ENCODE data around the gene GRIA4.
"Not testable (repeated sequence)": the region's sequence is repeated elsewhere in the genome, so short reads cannot be mapped to it uniquely, and the experiment has no call there.

Gene GRIA4

DNA sequence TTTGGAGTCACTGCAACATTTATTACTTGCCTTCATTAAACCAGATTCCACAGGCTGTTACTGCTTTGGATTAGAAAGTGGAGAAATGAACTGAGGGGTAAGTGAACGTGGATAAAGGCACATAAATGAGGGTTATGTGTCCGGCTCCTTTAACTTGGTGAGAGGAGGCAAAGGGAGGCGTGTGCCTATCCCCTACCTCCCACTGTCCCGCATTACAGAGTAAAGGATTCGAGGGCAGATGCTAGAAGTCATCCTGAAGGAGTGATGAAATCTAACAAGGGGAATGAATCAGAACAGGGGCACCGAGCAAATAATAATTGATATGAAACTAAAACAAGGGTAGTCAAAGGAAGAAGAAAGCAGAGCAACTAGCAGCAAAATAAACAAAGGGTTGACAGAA is 147.2 kb downstream of the GRIA4 start:
- no peak for DNase-seq (ENCODE audit: low read depth)
- no peak for TF ChIP-seq CTCF (IDR thresholded peaks at IDR 0.05; ENCODE audit: control insufficient read depth, insufficient read depth, low read depth, low read length, missing control alignments)
- H3K4me3 ChIP-seq (ENCODE audit: control insufficient read depth, low read depth, low read length), result no peak overlapping the region

GRCh38 chr11:105763594-105763993 is 153.7 kb downstream of the GRIA4 start:
- no peak overlapping the region for H3K4me3 ChIP-seq (ENCODE audit: control insufficient read depth, low read depth, low read length)
- DNase-seq (ENCODE audit: low read depth), result no peak
- no peak for TF ChIP-seq CTCF (IDR thresholded peaks at IDR 0.05; ENCODE audit: control insufficient read depth, insufficient read depth, low read depth, low read length, missing control alignments)

DNA sequence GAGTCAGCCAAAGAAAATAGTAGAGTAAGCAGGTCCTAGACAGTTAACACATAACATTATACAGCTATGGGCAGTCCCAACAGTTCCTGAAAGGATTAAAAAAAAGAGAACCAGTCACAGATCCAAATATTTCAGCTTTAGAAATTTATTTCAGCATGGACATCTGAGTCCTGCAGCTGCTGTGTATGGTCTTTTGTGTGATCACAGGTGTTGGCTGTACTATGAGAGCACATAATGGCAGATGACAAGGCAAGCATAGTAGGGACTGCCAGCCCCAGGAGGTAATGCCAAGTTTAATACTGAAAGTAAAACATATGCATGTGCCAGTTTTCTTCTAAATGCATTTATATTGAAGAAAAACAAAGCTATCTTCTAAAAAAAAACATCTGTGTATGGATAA is 158.1 kb downstream of the GRIA4 start:
- no peak for TF ChIP-seq CTCF (IDR thresholded peaks at IDR 0.05; ENCODE audit: control insufficient read depth, insufficient read depth, low read depth, low read length, missing control alignments)
- DNase-seq (ENCODE audit: low read depth), result no peak
- no peak overlapping the region for H3K4me3 ChIP-seq (ENCODE audit: control insufficient read depth, low read depth, low read length)

DNA sequence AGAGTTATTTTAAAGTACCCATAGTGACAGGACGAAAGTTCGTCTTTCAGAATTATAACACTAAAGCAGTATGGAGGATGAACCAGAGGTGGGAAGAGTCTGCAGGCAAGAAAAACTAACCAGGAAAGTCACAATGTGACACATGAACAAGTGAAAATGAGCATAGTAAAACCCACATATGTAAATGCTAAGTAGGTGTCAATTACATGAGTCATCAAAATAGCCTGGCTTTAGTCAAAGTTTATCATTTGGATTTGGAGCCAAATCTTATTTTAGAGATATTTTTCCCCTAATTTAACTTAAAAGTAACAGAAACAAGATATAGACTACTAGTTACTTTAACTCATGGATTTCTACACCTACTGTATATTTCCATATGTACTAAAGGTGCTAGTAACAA is 159.8 kb downstream of the GRIA4 start:
- no peak overlapping the region for H3K4me3 ChIP-seq (ENCODE audit: control insufficient read depth, low read depth, low read length)
- TF ChIP-seq CTCF (IDR thresholded peaks at IDR 0.05; ENCODE audit: control insufficient read depth, insufficient read depth, low read depth, low read length, missing control alignments), result no peak
- DNase-seq (ENCODE audit: low read depth), result no peak

DNA sequence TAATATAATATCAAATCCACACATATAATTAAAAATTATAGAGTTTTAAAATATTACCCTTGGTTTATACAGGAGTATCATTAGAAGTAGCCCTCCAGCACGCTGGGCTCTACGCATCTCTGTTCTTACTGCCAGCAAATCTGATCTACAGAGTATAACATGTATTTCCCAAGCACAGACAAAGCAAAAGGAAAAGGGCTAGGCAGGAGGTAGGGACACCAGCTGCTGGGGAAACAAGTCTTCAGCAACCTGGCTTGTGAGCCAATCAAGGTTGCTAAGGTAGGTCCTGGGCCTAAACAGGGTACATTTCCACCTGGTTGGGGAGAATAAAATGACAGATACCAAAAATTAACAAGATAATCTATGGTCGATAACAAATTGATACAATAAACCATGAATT is 163.6 kb downstream of the GRIA4 start:
- H3K4me3 ChIP-seq (ENCODE audit: control insufficient read depth, low read depth, low read length); DNase-seq (ENCODE audit: low read depth): not testable (repeated sequence)

DNA sequence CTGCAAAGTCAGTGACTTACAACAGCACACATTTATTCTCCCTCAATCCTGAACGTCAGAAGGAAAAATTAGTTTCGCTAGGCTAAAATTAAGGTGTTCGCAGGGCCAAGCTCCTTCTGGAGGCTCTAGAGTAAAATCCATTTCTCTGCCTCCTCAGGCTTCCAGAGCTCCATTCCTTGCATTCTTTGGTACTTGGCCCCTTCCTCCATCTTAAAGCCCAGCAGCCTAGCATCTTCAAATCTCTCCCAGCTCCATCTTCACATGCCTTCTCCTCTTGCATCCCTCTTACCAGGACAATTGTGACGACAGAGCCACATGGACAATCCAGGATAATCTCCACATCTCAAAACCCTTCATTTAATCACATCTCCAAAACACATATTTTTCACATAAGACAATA is 165.0 kb downstream of the GRIA4 start:
- DNase-seq (ENCODE audit: low read depth), result no peak
- no peak overlapping the region for H3K4me3 ChIP-seq (ENCODE audit: control insufficient read depth, low read depth, low read length)
- no peak for TF ChIP-seq CTCF (IDR thresholded peaks at IDR 0.05; ENCODE audit: control insufficient read depth, insufficient read depth, low read depth, low read length, missing control alignments)

DNA sequence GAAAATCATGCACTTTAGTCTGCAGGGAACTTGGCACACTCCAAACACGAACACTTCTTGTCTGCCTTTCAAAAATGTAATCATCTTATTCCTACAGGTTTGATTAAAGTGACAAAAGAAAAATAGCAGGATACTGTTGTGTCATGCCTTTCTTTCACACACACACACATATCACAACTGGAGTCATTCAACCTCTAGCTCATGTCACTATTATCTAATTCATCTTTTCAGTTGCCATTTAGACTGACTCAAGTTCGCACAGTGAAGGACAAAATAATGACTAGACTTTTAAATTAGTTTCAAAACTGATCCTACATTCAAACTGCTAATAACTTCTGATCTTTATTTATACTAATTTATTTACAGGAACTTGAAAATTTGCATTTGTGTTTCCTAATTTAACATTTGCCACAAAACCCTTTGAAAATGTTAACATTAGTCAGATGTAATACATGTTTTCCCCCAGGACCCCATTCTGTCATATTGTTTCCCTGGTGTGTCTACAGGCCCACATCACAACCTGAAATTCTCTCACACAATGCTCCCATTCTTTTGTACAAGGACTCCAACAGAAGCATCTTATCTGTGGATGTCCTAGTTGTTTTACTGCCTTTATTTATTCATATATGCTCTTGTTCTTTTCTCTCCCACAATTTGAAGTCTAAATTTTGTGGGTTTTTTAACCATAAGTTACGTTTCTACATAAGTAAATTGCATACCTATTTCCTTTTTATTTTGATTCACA is 171.1 kb downstream of the GRIA4 start:
- no peak overlapping the region for H3K4me3 ChIP-seq (ENCODE audit: control insufficient read depth, low read depth, low read length)
- no peak for TF ChIP-seq CTCF (IDR thresholded peaks at IDR 0.05; ENCODE audit: control insufficient read depth, insufficient read depth, low read depth, low read length, missing control alignments)
- DNase-seq (ENCODE audit: low read depth), result no peak
